GM20431 (cell line): Measurements from ENCODE around the gene DUSP7.
"Not testable (repeated sequence)": the region's sequence is repeated elsewhere in the genome, so short reads cannot be mapped to it uniquely, and the experiment has no call there.

Experiments used
- in situ Hi-C: fragments of 300-500 bp; cut with MseI, MboI; formaldehyde crosslinking; loops from one replicate; pipeline ENCODE4 v1.15.0; 2020; ENCODE audit warnings: low sequenced_read_pairs; ENCODE audit not compliant: unreplicated experiment

Gene DUSP7

GRCh38 chr3:52051444-52051843 is 4.9 kb downstream of the DUSP7 start:
- in situ Hi-C loops: no loop called here

- in situ Hi-C loops: no loop called here
These were observed 5.8 kb downstream of the DUSP7 start for GRCh38 chr3:52050571-52050970.

GRCh38 chr3:52049503-52049902 is 6.9 kb downstream of the DUSP7 start:
- in situ Hi-C loops: no loop called here

- in situ Hi-C loops: no loop called here
These were observed 8.9 kb downstream of the DUSP7 start for GRCh38 chr3:52047295-52047960.

- in situ Hi-C loops: no loop called here
These were observed 9.5 kb downstream of the DUSP7 start for GRCh38 chr3:52046902-52047239.

- in situ Hi-C loops: no loop called here
These were observed 10.0 kb downstream of the DUSP7 start for GRCh38 chr3:52046186-52046901.

- in situ Hi-C loops: no loop called here
These were observed 11.3 kb downstream of the DUSP7 start for GRCh38 chr3:52044869-52045619.

- in situ Hi-C loops: no loop called here
These were observed 12.6 kb downstream of the DUSP7 start for GRCh38 chr3:52043750-52044149.

- in situ Hi-C loops: not testable (repeated sequence)
These were observed 13.3 kb downstream of the DUSP7 start for GRCh38 chr3:52043039-52043438.

GRCh38 chr3:52041118-52041731 is 15.1 kb downstream of the DUSP7 start:
- in situ Hi-C loops: no loop called here

- in situ Hi-C loops: no loop called here
These were observed 15.8 kb downstream of the DUSP7 start for GRCh38 chr3:52040600-52040999.

GRCh38 chr3:52039846-52040245 is 16.5 kb downstream of the DUSP7 start:
- in situ Hi-C loops: no loop called here

GRCh38 chr3:52039426-52039825 is 16.9 kb downstream of the DUSP7 start:
- in situ Hi-C loops: no loop called here

- in situ Hi-C loops: no loop called here
These were observed 18.1 kb downstream of the DUSP7 start for GRCh38 chr3:52038227-52038626.

- in situ Hi-C loops: no loop called here
These were observed 19.1 kb downstream of the DUSP7 start for GRCh38 chr3:52037291-52037690.

GRCh38 chr3:52036829-52037228 is 19.5 kb downstream of the DUSP7 start:
- in situ Hi-C loops: no loop called here

GRCh38 chr3:52036222-52036694 is 20.1 kb downstream of the DUSP7 start:
- in situ Hi-C loops: no loop called here

GRCh38 chr3:52034651-52035050 is 21.7 kb downstream of the DUSP7 start:
- in situ Hi-C loops: no loop called here

- in situ Hi-C loops: no loop called here
These were observed 22.2 kb downstream of the DUSP7 start for GRCh38 chr3:52034212-52034611.

- in situ Hi-C loops: not testable (repeated sequence)
These were observed 22.6 kb downstream of the DUSP7 start for GRCh38 chr3:52033748-52034147.
